Panc1 (cell line): Measurements from ENCODE around the gene ABCC11.

Experiments
- CTCF ChIP-seq: fragments of 450-650 bp; IDR thresholded peaks from 2 replicates; pipeline ENCODE4 v1.5.1; 2017; ENCODE audit warnings: mild to moderate bottlenecking
- REST ChIP-seq, 2 experiments: IDR thresholded peaks; 2 replicates each; pipeline ENCODE4 v1.6.1; 2011 to 2012; ENCODE audit warnings: low read depth in 2 of 2, control low read depth in 1 of 2, low read length in 1 of 2, mild to moderate bottlenecking in 1 of 2, moderate library complexity in 1 of 2; ENCODE audit not compliant: insufficient read depth in 1 of 2
- TCF7L2 ChIP-seq: IDR thresholded peaks from 2 replicates; pipeline ENCODE4 v1.6.1; 2011; ENCODE audit warnings: mild to moderate bottlenecking, low read depth, low read length, inconsistent platforms

GRCh38 chr16:48294724-48295123 is 47.4 kb upstream of the ABCC11 start:
- TF ChIP-seq CTCF (no peak), REST (IDR thresholded peaks at IDR 0.05; ENCODE audit: insufficient read depth in 1 of 2, low read depth in 2 of 2, low read length in 1 of 2) (no peak), TCF7L2 (no peak)
